ENCODE data around the gene KDM3A. TPM values are rescaled to one million over a fixed set of nuclear protein-coding genes. Genes with fewer than 3 reads are reported as not detected.

KDM3A gene
- total RNA-seq, 1 experiment from 2014 or later: 52.6 TPM

DNA sequence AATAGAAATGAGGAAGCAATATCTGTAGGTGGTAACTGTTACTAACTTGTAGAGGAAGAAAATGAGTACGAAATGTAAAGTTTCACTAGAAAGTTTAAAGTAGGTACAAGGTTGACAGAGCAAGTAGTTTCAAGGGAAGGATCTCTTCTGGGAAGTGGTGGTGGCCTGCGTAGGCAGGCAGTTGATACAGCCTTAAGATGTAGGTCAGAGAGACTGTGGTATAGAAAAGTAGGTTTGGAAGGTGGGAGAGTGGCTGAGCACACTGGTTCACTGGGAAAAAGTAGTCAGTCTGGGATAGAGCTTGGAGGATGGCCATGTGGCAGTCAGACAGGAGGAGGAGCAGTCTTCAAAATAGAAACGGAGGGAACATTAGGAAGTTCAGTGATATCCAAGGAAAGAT lies 23.5 kb downstream of the KDM3A start:
- ChIA-PET RAD21 (ENCODE audit: low non-redundant PET in 1 of 2, low total read pairs in 2 of 2, uncharacterized antibody in 2 of 2, unreplicated experiment in 2 of 2) (no interaction called here), CTCF (no interaction called here)

GRCh38 chr2:86466306-86466705 lies 25.1 kb downstream of the KDM3A start:
- Histone ChIP-seq H3K9me2 (ENCODE audit: insufficient read depth) (no peaks in the 10 kb centered on the region), H3K4me2 (ENCODE audit: low read length) (no peak overlapping the region), H4K20me1 (ENCODE audit: insufficient read depth) (no peaks in the 10 kb centered on the region), H3K4me3 (replicated peaks in 1 of 2; ENCODE audit: low read depth in 1 of 2, low read length in 2 of 2) (no peak overlapping the region), H3K27ac (ENCODE audit: low read depth, low read length) (no peak overlapping the region), H3K9ac (ENCODE audit: low read length) (no peak overlapping the region), H3K27me3 (ENCODE audit: insufficient read depth, low read length) (no peaks in the 10 kb centered on the region), H2AFZ (ENCODE audit: low read depth, low read length, poor library complexity, severe bottlenecking) (no peak overlapping the region), H3K79me2 (ENCODE audit: insufficient read depth, low read length) (no peaks in the 10 kb centered on the region), H3K9me3 (ENCODE audit: control insufficient read depth in 1 of 2, insufficient read depth in 1 of 2, low read depth in 1 of 2, low read length in 2 of 2) (no peaks in the 10 kb centered on the region), H3K36me3 (ENCODE audit: control insufficient read depth in 1 of 2, insufficient read depth in 2 of 2, low read length in 2 of 2) (peaks cover 38 to 60% of the 10 kb centered on the region in 2 experiments), H3K4me1 (ENCODE audit: control insufficient read depth in 1 of 2, insufficient read depth in 2 of 2, low read length in 2 of 2) (no peaks in the 10 kb centered on the region)
- DNase-seq (ENCODE audit: low read depth, low spot score) (no peak), ATAC-seq (no peak)
- RAD21 ChIA-PET (ENCODE audit: low non-redundant PET in 1 of 2, low total read pairs in 2 of 2, uncharacterized antibody in 2 of 2, unreplicated experiment in 2 of 2): no interaction called here
- no peak for TF ChIP-seq EZH2phosphoT487 (IDR thresholded peaks at IDR 0.05; ENCODE audit: borderline replicate concordance)
- no peak for TF ChIP-seq SP1 (IDR thresholded peaks at IDR 0.05; ENCODE audit: low read depth)
- TF ChIP-seq ZNF274 (IDR thresholded peaks at IDR 0.05; ENCODE audit: low read depth, low read length): no peak
- TF ChIP-seq SRF (IDR thresholded peaks at IDR 0.05; ENCODE audit: low read depth): no peak
- TF ChIP-seq, protein P1, sequence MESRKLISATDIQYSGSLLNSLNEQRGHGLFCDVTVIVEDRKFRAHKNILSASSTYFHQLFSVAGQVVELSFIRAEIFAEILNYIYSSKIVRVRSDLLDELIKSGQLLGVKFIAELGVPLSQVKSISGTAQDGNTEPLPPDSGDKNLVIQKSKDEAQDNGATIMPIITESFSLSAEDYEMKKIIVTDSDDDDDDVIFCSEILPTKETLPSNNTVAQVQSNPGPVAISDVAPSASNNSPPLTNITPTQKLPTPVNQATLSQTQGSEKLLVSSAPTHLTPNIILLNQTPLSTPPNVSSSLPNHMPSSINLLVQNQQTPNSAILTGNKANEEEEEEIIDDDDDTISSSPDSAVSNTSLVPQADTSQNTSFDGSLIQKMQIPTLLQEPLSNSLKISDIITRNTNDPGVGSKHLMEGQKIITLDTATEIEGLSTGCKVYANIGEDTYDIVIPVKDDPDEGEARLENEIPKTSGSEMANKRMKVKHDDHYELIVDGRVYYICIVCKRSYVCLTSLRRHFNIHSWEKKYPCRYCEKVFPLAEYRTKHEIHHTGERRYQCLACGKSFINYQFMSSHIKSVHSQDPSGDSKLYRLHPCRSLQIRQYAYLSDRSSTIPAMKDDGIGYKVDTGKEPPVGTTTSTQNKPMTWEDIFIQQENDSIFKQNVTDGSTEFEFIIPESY (IDR thresholded peaks at IDR 0.05; ENCODE audit: extremely low read depth, insufficient replicate concordance, low read length): no peak
- no peak for TF ChIP-seq SIN3A (IDR thresholded peaks at IDR 0.05; ENCODE audit: low read depth)
- no peak for TF ChIP-seq EGR1 (IDR thresholded peaks at IDR 0.05; ENCODE audit: low read depth)
- no peak for TF ChIP-seq RAD21 (IDR thresholded peaks at IDR 0.05; ENCODE audit: low read depth)
- no peak for TF ChIP-seq CTCF (IDR thresholded peaks at IDR 0.05 in 2 of 3, conservative IDR thresholded peaks at IDR 0.05 in 1 of 3; ENCODE audit: borderline replicate concordance in 1 of 3, insufficient read depth in 1 of 3, low read depth in 2 of 3, low read length in 2 of 3)
- intact Hi-C loops (cut with micrococcal nuclease): no loop called here
- CTCF ChIA-PET: no interaction called here
- POLR2A ChIA-PET: no interaction called here
- no TSS peak for BruUV-seq (replicated peaks)

More for the DNA sequence above, 23.5 kb downstream of the KDM3A start:
- Histone ChIP-seq H3K9me2 (ENCODE audit: insufficient read depth) (no peaks in the 10 kb centered on the region), H3K4me2 (ENCODE audit: low read length) (no peak overlapping the region), H3K36me3 (ENCODE audit: control insufficient read depth in 1 of 2, insufficient read depth in 2 of 2, low read length in 2 of 2) (peaks cover 40 to 62% of the 10 kb centered on the region in 2 experiments), H4K20me1 (ENCODE audit: insufficient read depth) (no peaks in the 10 kb centered on the region), H3K9me3 (ENCODE audit: control insufficient read depth in 1 of 2, insufficient read depth in 1 of 2, low read depth in 1 of 2, low read length in 2 of 2) (no peaks in the 10 kb centered on the region), H3K27ac (ENCODE audit: low read depth, low read length) (no peak overlapping the region), H2AFZ (ENCODE audit: low read depth, low read length, poor library complexity, severe bottlenecking) (no peak overlapping the region), H3K9ac (ENCODE audit: low read length) (no peak overlapping the region), H3K79me2 (ENCODE audit: insufficient read depth, low read length) (no peaks in the 10 kb centered on the region), H3K4me3 (replicated peaks in 1 of 2; ENCODE audit: low read depth in 1 of 2, low read length in 2 of 2) (no peak overlapping the region), H3K4me1 (ENCODE audit: control insufficient read depth in 1 of 2, insufficient read depth in 2 of 2, low read length in 2 of 2) (no peaks in the 10 kb centered on the region), H3K27me3 (ENCODE audit: insufficient read depth, low read length) (no peaks in the 10 kb centered on the region)
- intact Hi-C loops (cut with micrococcal nuclease): no loop called here
- POLR2A ChIA-PET: no interaction called here
- no peak for ATAC-seq
- DNase-seq (ENCODE audit: low read depth, low spot score): no peak
- no TSS peak for BruUV-seq (replicated peaks)
- TF ChIP-seq JUND (IDR thresholded peaks at IDR 0.05) (no peak), CEBPB (IDR thresholded peaks at IDR 0.05; ENCODE audit: low read depth) (no peak), CBX3 (IDR thresholded peaks at IDR 0.05; ENCODE audit: low read depth) (no peak), FOSL1 (IDR thresholded peaks at IDR 0.05; ENCODE audit: low read depth) (no peak), YY1 (IDR thresholded peaks at IDR 0.05; ENCODE audit: extremely low read depth, insufficient replicate concordance, low read depth, low read length) (no peak), TCF7L2 (IDR thresholded peaks at IDR 0.05; ENCODE audit: borderline replicate concordance, extremely low read depth, insufficient read depth, insufficient read length) (no peak), POLR2A (IDR thresholded peaks at IDR 0.05; ENCODE audit: borderline replicate concordance, extremely low read depth, insufficient read depth, insufficient read length) (no peak), EZH2 (IDR thresholded peaks at IDR 0.05) (no peak), RAD21 (IDR thresholded peaks at IDR 0.05; ENCODE audit: low read depth) (no peak), POLR2AphosphoS5 (IDR thresholded peaks at IDR 0.05; ENCODE audit: low read depth, low read length) (no peak), EGR1 (IDR thresholded peaks at IDR 0.05; ENCODE audit: low read depth) (no peak), SP1 (IDR thresholded peaks at IDR 0.05; ENCODE audit: low read depth) (no peak), ELF1 (IDR thresholded peaks at IDR 0.05; ENCODE audit: borderline replicate concordance, low read depth) (no peak)
- TF ChIP-seq, protein P2, sequence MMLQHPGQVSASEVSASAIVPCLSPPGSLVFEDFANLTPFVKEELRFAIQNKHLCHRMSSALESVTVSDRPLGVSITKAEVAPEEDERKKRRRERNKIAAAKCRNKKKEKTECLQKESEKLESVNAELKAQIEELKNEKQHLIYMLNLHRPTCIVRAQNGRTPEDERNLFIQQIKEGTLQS (IDR thresholded peaks at IDR 0.05): no peak
